Measurements from ENCODE around the gene MYT1.

GRCh38 chr20:64254571-64255360 is 90.5 kb downstream of the MYT1 start:
- TF ChIP-seq EP300 (IDR thresholded peaks at IDR 0.05) (no peak), CTCF (IDR thresholded peaks at IDR 0.05) (no peak)
